ENCODE results near the gene TDRD10. TPM values are rescaled to one million over a fixed set of nuclear protein-coding genes. Genes with fewer than 3 reads are reported as not detected.

The TDRD10 gene
- total and polyA plus RNA-seq, 2 of the 4 experiments (the other 2 are of a cell fraction), result not detected

GRCh38 chr1:154466206-154466605 is 35.8 kb upstream of the TDRD10 start:
- no peak for DNase-seq
- no peak for TF ChIP-seq CHD1 (IDR thresholded peaks at IDR 0.05; ENCODE audit: low read depth, low read length)
- TF ChIP-seq MAFK (IDR thresholded peaks at IDR 0.05; ENCODE audit: low read depth, low read length), result peak; percentile 97
- Histone ChIP-seq H2BK15ac (ENCODE audit: low read depth, low read length) (no peak overlapping the region), H4K5ac (ENCODE audit: low read depth, low read length) (no peak overlapping the region), H4K8ac (ENCODE audit: low read depth in 2 of 2, low read length in 2 of 2) (no peak overlapping the region), H2AK5ac (ENCODE audit: low read depth, low read length) (no peak overlapping the region), H3K4me3 (ENCODE audit: insufficient read depth, low read depth, low read length) (no peak overlapping the region), H3K4ac (ENCODE audit: low read depth, low read length) (peak overlapping the region; percentile 26; the same call in 1 of the 2 replicates), H3K9me3 (ENCODE audit: control insufficient read depth, insufficient read depth, low read length) (no peaks in the 10 kb centered on the region; the same call in 1 of the 2 replicates), H3K9ac (ENCODE audit: low read depth, low read length) (no peak overlapping the region), H3K36me3 (ENCODE audit: control insufficient read depth, insufficient read depth, low read length) (peaks cover 16% of the 10 kb centered on the region; the same call in 1 of the 2 replicates), H2BK120ac (ENCODE audit: low read depth, low read length) (no peak overlapping the region), H3K27ac (ENCODE audit: insufficient read depth, low read length) (no peak overlapping the region), H2AK9ac (replicated peaks; ENCODE audit: low read depth, low read length, poor library complexity) (no peak overlapping the region), H2AFZ (replicated peaks; ENCODE audit: low read length, poor library complexity) (no peak overlapping the region), H4K20me1 (ENCODE audit: insufficient read depth, low read length) (no peaks in the 10 kb centered on the region), H3K14ac (replicated peaks; ENCODE audit: low read depth, low read length) (no peak overlapping the region), H3K56ac (ENCODE audit: extremely low read depth, insufficient read depth, low read length) (no peak overlapping the region), H3K23ac (ENCODE audit: low read depth, low read length) (no peak overlapping the region), H3K18ac (ENCODE audit: low read depth, low read length) (no peak overlapping the region), H4K91ac (ENCODE audit: insufficient read depth, low read depth, low read length) (no peak overlapping the region), H3K4me2 (ENCODE audit: low read depth, low read length) (no peak overlapping the region), H3K4me1 (ENCODE audit: control insufficient read depth, insufficient read depth, low read length) (peaks cover 8% of the 10 kb centered on the region), H3K9me1 (ENCODE audit: insufficient read depth, low read length) (peaks cover 9% of the 10 kb centered on the region), H3K79me1 (ENCODE audit: low read depth in 1 of 2, low read length in 2 of 2) (no peaks in the 10 kb centered on the region), H2BK20ac (ENCODE audit: low read depth, low read length) (no peak overlapping the region), H3K27me3 (ENCODE audit: control insufficient read depth, insufficient read depth, low read length) (no peaks in the 10 kb centered on the region; the same call in 1 of the 2 replicates), H2BK5ac (ENCODE audit: low read depth, low read length, poor library complexity, severe bottlenecking) (no peak overlapping the region)
- no CpG with 5 or more reads among the region's 3 CpGs for WGBS, 2 experiments (ENCODE audit: extremely low coverage in 2 of 2, insufficient read length in 1 of 2)
- no peak for ATAC-seq (ENCODE audit: low read depth)
- dilution Hi-C loops (cut with HindIII; ENCODE audit: low sequenced_read_pairs, unreplicated experiment) (no loop called here), in situ Hi-C loops (cut with MboI; ENCODE audit: low sequenced_read_pairs) (no loop called here), intact Hi-C loops (cut with micrococcal nuclease) (no loop called here)
- POLR2A ChIA-PET (ENCODE audit: unreplicated experiment), result no interaction called here
- BruUV-seq (replicated peaks), result no TSS peak
- CTCF ChIA-PET, result no interaction called here

Data from IMR-90 (cell line).